ENCODE results near the gene TRIM2.

TRIM2 gene

DNA sequence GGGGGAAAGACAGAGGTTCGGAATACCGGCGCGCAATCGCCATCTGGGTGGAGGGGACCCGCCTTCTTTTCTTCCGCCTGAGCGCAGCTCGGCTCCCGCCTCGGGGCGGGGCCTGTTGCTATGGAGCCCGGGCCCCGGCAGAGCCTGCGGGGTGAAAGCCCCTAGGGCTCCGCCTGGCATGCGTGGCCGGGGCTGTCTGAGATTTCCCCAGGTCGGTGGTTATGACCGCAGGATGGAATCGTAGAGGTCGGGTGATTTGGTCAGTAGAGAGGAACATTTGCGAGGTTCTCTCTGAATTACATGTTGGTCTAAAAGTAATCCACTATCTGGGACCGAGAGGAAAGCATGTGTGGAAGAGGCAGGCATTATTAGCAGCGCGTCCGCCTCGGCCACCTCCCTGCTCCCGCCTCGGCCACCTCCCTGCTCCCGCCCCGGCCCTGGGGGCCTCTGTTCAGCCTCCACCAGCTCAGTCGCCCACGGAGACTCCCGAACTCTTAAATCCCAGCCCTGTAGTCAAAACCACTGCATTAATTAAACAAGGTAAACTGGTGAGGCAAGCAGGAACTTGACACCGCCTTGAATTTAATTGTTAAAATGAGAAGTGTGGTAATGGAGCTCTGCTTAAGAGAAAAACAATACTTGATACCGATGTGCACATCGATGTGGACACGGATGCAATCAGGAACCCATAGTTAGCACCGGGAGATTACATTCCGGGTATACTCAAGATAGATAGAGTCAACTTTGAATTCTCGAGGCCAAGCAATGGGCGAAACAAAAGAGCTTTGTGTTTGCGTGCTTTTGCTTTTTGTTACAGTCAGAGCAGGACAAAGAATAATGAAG lies 45.2 kb downstream of the TRIM2 start:
- DNase-seq (ENCODE audit: low spot score) = peak; percentile 86

DNA sequence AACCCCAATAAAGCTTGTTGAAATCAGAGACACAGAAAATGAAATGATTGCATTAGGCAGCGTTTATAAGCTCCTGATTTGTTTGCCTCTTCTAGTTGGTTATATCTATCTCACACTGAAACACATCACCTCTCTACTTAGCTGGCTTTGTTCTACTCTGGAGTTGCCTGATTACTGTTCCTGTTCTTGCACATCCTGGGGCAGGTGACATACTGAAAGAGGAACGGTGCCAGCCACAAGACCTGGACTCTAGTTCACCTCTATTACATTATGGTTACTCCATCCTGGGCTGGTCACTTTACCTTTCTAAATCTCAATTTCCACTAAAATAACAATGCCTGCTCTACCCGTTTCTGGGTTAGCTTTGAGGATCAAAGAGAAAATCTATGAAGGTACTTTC lies 47.9 kb downstream of the TRIM2 start:
- no peak for DNase-seq (ENCODE audit: low spot score)

DNA sequence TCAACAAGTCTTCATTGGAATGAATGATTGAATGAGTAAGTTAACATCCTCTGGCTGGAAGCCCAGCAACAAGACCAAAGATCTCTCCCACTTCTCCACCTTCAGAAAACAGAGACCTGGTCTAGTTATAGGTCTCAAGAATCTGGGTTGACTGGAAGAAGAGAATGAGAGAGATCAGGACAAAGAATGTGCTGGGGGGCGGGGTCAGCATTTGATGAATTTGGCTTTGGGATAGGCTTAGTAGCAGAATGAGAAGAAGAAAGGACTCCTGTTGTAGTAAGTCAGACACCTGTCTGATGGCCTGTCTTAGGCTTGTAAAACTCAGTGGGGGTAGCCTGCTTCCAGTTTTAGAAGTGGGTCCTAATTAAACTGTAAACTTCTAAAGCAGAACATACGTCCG lies 51.0 kb downstream of the TRIM2 start:
- DNase-seq (ENCODE audit: low spot score) = no peak

DNA sequence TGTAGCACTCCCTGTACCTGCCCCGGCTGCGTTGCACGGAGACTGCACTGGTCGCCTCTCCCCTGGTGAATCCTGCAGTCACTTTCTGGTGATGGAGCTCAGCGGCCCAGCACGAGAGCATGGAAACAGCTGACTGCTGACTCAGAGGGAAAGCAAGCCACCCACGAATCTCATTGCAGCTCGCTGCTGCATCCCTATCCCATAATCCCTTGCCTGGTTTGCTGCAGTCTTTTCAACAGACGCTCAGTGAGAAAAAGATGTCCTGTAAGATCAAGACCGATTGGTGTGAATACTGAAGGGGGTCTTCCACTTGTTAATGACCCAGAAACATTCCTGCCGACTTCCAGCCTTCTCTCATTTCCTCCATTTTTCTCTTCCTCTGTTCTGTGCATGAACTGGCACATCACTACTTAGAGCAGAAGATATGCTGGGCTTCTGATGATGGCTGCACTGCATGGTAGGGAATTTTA lies 52.9 kb downstream of the TRIM2 start:
- DNase-seq (ENCODE audit: low spot score) = peak; percentile 9

DNA sequence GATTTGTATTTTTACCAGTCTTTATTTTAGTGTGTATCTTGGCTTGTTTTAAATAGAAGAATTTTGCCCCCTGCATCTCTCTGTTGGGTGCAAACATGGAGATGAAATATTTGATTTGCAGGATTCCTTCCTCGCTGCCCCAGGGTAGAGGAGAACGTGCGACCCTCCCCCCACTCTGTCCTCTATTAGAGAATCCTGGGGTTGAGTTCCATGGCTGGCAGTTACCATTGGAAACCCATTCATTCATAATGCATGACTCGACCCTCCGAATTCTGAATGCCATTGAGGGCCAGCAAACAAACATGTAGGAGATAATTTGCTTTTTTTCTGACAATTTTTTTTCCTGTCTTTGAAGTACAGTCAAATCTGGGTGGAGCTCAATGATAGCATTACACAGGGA lies 53.7 kb downstream of the TRIM2 start:
- no peak for DNase-seq (ENCODE audit: low spot score)

DNA sequence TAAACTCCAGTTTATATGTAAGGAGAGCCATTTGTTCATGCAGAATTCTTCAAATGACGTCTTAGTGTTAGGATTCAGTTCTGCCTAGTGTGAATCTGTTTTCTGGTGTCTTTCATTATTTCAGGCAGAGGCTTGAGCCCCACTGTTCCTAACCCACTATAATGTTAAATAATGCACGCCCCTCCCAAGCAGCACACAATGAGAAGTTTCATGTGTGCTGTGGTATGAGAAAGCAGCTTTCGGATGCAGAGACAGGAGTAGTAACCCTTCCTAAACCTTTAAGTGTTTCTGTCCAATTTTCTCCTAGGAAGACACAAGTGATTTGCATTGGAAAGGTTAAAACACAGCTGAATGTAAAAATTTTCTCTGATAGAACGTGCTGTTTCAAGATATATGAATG lies 54.5 kb downstream of the TRIM2 start:
- no peak for DNase-seq (ENCODE audit: low spot score)

DNA sequence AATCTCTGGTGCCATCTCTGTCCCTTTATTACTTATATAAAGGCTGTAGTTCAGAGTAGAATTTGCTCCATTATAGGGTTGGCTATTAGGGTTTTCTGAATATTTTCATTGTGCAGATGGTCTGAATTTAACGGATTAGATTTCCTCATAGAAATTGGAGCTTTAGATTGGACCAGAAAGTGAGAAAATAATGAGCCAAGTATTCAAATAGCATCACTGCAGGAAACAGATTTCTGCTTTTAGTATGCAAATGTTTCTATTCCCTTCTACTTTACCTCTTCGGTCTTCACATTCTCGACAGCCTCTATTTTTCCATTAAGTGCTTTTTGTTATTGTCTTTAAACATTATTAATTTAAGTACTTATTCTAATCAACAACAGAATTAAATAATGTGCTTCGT lies 55.4 kb downstream of the TRIM2 start:
- no peak for DNase-seq (ENCODE audit: low spot score)

DNA sequence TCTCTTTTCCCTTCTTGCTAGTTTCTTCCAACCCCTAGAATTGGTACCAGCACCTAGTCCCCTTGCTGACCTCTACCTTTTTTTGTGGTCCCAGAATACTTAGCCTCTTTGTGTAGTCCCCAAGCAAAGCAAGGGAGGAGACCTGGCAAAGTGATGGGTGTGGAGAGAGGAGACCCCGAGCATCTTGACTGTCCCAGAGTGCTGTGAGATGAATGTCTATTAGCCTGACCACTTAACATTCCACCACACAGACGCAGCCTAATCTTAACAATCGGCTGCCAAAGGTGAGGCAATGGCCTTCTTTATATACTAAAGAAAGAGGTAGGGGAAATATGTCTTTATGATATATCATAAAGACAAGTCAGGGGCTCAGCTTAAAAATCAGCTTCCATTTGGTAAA lies 55.9 kb downstream of the TRIM2 start:
- DNase-seq (ENCODE audit: low spot score) = no peak

DNA sequence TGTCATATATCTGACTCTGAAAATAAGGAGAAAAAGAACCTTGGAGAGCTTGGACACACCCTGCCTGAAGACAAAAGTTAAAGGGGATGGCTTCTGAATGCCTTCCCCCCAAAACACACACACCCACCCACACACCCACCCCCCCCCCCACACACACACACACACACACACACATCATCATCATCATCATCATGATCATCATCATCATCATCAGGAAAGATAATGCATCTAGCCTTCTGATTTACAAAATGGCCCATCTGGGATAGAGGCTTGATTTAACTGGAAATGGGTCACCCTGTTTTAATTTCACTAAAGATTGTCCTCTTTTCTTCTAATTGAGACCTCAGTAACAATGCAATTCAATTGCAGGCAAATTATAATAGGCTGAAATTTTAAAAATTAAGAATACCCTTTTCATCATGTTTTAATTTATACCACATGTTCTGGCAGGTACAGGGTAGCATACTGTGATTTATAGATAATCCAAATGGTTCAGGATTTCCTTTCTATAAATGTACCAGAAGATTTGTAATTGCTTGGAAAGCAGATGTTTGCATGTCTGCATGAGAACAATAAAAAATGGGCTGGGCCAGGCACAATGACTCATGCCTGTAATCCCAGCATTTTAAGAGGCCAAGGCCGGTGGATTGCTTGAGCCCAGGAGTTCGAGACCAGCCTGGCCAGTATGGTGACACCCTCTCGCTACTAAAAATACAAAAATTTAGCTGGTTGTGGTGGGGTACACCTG lies 56.5 kb downstream of the TRIM2 start:
- no peak for DNase-seq (ENCODE audit: low spot score)

DNA sequence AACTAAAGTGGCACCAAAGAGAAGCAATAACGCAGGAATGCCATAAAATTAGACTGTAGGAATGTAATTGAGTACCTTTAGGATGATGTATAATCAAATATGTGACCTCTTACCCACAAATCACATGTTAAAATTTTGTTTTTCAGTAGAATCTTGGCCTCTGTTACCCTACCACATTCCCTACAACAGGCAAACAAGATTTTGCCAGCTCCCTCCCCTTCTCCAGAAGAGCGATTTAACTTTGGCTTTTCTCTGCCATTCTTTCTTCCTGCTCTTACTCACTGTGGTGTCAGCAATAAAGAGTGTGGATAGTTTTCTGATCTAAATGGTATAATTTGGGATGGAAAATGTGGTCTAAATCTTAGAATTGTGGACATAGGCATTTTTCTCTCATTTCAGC lies 57.2 kb downstream of the TRIM2 start:
- DNase-seq (ENCODE audit: low spot score) = no peak

DNA sequence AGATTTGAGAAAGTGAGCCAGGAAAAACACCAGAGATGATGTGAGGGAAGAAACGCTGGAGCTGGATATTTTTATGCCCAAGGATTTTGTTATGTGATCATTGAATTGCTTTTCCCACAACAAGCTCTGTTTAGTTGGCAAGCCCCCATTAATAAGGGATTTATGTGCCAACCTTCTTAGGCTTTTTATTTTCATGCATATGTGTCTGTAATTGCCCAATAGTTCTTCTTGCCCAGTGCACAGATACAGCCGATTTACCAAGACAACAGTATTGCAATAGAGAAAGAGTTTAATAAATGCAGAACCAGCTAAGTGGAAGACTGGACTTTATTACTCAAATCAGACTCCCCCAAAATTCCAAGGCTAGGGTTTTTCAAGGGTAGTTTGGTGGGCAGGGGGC lies 57.7 kb downstream of the TRIM2 start:
- no peak for DNase-seq (ENCODE audit: low spot score)

DNA sequence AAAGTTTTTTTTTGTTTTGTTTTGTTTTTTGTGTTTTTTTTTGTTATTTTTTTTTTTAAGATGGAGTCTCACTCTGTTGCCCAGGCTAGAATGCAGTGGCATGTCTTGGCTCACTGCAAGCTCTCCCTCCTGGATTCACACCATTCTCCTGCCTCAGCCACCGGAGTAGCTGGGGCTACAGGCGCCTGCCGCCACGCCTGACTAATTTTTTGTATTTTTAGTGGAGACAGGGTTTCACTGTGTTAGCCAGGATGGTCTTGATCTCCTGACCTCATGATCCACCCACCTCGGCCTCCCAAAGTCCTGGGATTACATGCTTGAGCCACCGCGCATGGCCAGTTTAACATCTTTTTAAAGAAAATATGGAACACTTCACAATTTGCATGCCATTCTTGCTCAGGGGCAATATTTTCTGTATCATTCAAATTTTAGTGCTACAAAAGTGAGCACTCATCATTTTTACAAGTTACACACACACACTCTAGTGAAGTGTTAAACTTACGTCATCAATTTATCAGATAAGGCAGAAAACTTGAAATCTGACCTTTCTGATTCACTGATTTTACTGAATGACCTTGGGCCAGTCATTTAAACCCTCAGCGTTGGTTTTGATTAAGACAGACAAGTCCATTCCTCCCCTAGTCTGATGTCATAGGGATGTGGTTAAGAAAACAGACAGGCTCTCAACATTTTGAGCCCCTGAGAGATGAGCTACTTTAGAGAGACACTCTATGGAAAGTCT lies 61.2 kb downstream of the TRIM2 start:
- DNase-seq (ENCODE audit: low spot score) = no peak

DNA sequence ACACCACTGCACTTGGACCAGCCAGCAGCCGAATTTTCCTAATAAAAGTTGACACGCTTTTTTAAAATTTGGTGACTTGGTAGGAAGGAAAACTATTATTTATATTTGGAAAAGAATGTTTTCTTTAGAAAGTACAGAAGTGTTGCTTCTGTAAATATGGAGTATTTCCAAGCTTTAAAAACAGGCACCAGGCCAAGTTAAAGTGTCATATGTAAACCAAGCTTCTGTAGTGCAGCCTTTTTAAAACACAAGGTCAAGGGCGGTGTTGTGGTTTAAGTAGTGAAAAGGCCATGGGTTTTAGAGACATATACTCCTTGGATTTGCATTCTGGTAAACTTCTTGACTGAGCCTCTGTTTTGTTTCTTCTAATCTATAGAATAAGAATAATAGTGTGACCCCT lies 62.7 kb downstream of the TRIM2 start:
- no peak for DNase-seq (ENCODE audit: low spot score)

DNA sequence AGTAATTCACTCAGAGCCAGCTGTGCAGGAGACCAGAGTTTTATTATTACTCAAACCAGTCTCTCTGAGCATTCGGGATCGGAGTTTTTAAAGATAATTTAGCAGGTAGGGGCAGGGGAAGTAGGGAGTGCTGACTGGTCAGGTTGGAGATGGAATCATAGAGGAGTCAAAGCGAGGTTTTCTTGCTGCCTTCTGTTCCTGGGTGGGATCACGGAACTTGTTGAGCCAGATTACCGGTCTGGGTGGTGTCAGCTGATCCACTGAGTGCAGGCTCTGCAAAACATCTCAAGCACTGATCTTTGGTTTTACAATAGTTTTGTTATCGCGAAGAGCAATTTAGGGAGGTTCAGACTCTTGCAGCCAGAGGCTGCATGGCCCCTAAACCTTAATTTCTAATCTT lies 63.6 kb downstream of the TRIM2 start:
- DNase-seq (ENCODE audit: low spot score) = no peak

DNA sequence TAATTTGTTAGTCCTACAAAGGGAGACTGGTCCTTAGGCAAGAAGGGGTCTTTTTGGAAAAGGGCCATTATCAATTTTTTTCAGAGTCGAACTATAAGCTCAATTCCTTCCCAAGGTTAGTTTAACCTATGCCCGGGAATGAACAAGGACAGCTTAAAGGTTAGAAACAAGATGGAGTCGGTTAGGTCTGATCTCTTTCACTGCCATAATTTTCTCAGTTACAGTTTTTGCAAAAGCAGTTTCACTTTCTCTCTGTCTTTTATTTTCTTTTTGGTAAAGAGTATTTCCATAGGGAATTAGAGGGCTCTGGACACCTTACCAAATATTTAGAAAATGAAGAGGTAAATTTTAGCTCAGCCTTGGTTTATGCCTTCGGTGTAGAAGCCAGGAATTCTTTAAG lies 64.1 kb downstream of the TRIM2 start:
- no peak for DNase-seq (ENCODE audit: low spot score)

DNA sequence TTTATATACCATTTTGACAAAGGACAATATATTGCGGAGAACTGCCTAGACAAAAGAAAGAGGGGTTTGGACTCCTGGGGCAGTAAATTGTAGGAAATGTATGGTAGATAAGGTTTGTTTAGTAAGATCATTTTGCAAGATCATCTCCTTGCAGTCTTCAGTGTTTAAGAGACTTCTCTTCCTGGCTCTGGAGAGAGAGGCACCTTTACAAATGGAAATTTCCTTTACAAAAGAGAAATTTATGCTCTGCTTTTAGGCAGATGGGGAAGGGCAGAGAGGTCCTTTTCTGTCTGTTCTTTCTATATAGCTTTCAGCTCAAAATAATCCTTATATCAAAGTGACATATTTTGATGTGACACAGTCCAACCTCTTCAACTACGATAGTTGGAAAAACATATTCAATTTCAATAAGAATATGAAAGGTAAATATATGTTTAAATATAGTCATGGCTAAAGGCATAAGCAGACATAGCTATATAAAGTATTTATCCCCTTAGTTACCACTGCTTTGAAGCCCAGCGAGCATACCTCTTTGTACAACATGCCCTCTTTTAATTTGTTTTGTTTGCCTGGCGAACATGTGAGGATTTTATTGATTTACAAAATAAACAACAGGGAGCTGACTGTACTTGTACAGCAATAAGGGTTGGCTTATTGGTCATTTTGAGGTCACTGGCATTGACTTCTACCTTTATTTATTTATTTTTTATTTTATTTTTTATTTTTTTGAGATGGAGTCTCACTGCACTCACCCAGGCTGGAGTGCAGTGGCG lies 65.2 kb downstream of the TRIM2 start:
- DNase-seq (ENCODE audit: low spot score) = no peak

DNA sequence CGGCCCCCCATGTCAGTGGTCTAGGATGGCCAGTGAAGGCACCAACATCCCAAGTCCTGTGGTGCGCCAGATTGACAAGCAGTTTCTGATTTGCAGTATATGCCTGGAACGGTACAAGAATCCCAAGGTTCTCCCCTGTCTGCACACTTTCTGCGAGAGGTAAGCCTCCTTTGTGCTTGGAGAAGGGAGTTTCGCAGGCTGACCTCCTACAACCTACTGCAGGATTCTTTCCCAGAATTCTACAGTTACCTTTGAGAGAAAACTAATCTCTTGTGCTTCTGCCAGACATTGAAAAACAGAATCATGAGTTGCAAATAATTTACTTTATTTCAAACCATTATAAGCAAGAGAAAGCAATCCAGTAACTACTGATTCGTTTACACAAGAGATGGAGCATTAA lies 66.1 kb downstream of the TRIM2 start:
- no peak for DNase-seq (ENCODE audit: low spot score)

DNA sequence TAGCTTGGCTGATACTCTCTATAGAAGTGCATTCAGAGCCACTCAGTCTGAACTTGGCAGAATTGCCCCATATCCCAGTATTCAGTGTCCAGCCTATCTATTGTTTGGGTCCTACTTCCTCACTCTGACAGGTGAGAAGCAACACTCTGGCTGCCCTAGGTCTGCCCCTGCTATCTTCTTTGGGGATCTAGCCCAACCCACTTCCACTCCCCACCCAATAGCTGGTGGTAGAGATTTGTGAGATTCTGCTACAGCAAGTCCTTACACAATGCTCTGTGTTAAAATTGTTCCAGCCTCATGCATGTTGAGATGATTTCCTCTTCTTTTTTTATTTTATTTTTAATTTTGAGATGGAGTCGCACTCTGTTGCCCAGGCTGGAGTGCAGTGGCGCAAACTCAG lies 67.6 kb downstream of the TRIM2 start:
- no peak for DNase-seq (ENCODE audit: low spot score)

DNA sequence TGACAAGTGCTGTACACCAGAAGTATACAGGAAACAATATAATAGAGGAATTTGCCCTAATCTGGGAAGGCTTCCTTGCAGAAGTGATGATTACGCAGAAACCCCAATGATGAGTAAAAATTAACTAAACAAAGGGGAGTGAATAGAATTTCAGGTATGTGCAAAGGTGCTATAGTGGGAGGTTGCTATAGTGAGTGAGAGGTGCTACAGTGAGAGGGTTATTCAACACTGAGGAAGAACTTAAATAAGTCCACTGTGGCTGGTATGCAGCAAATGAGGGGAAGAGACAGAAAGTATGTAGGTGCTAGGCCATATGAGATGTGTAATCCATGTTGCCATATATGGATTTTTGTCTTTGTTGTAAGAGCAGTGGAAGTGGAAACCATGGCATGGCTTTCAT lies 69.5 kb downstream of the TRIM2 start:
- DNase-seq (ENCODE audit: low spot score) = no peak

DNA sequence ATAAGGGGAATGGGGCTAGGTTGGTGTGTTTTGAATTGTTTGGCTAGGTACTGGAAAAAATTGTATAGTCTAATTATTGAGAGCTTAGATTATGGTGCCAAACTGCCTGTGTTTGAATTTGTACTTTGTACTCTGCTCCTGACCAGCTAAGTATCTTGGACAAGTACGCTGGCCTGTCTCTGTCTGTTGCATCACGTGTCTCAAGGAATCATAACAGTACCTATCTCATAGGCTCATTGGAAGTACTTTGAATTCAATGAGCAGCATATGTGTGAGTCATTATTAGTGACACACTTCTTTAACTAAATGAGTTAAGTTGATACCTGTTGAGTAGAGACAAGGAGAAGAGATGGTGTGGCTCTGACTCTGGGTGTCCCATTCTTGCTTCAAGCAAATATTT lies 70.7 kb downstream of the TRIM2 start:
- DNase-seq (ENCODE audit: low spot score) = no peak

DNA sequence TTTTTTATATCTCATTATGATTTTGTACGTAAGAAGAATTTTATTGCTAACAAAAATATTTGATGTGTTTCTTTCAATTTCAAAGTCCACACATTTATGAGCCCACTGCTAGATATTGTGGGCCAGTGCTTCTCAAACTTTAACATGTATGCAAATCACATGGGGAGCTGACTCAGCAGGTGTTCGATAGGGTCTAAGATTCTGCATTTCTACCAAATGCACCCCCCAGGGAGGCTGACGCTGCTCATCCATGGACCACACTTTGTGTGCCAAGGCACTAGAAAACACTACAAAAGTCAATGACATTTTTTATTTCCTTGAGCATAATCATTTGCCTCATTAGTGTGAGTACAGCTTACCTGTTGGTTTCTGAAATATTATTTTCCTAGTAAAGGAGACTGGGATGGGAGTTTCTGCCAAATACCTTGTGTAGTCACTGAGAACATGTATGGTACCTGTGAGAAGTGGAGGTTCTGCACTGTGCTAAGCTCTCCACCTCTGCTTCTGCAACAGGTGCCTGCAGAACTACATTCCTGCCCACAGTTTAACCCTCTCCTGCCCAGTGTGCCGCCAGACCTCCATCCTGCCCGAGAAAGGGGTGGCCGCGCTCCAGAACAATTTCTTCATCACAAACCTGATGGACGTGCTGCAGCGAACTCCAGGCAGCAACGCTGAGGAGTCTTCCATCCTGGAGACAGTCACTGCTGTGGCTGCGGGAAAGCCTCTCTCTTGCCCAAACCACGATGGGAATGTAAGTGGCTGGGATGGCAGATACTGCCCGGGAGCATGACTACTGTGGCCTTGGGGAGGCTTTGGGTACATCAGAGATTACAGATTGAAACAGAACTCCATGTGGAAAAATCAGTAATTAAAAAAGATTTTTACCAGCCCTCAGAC lies 71.4 kb downstream of the TRIM2 start:
- DNase-seq (ENCODE audit: low spot score) = no peak

All from CD4-positive, alpha-beta T cell treated with Interleukin-6 at 100 ng/mL for 8 hours (primary cell).